Activated CD8-positive, alpha-beta T cell treated with anti-CD3 and anti-CD28 coated beads for 36 hours (primary cell): Measurements from ENCODE around the gene SEC14L2. TPM values are rescaled to one million over a fixed set of nuclear protein-coding genes. Genes with fewer than 3 reads are reported as not detected.

Experiments used
- ATAC-seq: fragments of 200-7000 bp; cut with Tn5 transposase; one replicate; pipeline ENCODE4 v1.10.0; 2021; ENCODE audit warnings: mild to moderate bottlenecking, moderate library complexity
- CTCF ChIA-PET: fragments of 350-600 bp; sonication (Branson Sonifier 250); formaldehyde crosslinking; loops from one replicate; lab custom pipeline; 2021; ENCODE audit warnings: antibody characterized with exemption; lab: Charles Lee
- POLR2A ChIA-PET: fragments of 350-600 bp; sonication (Branson Sonifier 250); formaldehyde crosslinking; loops from one replicate; lab custom pipeline; 2021; ENCODE audit warnings: antibody characterized with exemption; lab: Charles Lee
- DNase-seq: peaks from one replicate; pipeline ENCODE4 v3.0.0-alpha.2; 2020
- H3K27ac Mint-ChIP-seq: one replicate; pipeline ENCODE4 v1.8.0; 2021; ENCODE audit warnings: mild to moderate bottlenecking, mixed read lengths
- H3K27me3 Mint-ChIP-seq: one replicate; pipeline ENCODE4 v1.8.0; 2021; ENCODE audit warnings: mixed read lengths
- H3K36me3 Mint-ChIP-seq: one replicate; pipeline ENCODE4 v1.8.0; 2021; ENCODE audit warnings: low read depth, mixed read lengths
- H3K4me1 Mint-ChIP-seq: one replicate; pipeline ENCODE4 v1.8.0; 2021; ENCODE audit warnings: low read depth, mixed read lengths
- H3K4me3 Mint-ChIP-seq: one replicate; pipeline ENCODE4 v1.8.0; 2021; ENCODE audit warnings: mild to moderate bottlenecking, moderate library complexity, mixed read lengths
- H3K9me3 Mint-ChIP-seq: one replicate; pipeline ENCODE4 v1.8.0; 2021; ENCODE audit warnings: mixed read lengths
- CTCF ChIP-seq: fragments of 200-600 bp; IDR thresholded peaks from one replicate; pipeline ENCODE4 v1.8.0; 2022; ENCODE audit warnings: antibody characterized with exemption, mild to moderate bottlenecking
- intact Hi-C: fragments of 100-400 bp; cut with micrococcal nuclease; formaldehyde crosslinking; loops from one replicate; pipeline ENCODE4 v1.10.0; 2022
- total RNA-seq, 2 experiments: library from RNA; stranded (reverse); gene quantifications; one replicate each; pipeline ENCODE4 v1.2.3, GENCODE V29; 2021

The SEC14L2 gene
- total RNA-seq, 2 experiments from 2014 or later = 15.1 to 15.4 TPM

- ATAC-seq = peak; percentile 6
- Mint-ChIP-seq H3K36me3 (peaks cover 67% of the 10 kb centered on the region), H3K9me3 (no peaks in the 10 kb centered on the region), H3K27ac (peak overlapping the region; percentile 96), H3K4me1 (peaks cover 42% of the 10 kb centered on the region), H3K4me3 (peak overlapping the region; percentile 93), H3K27me3 (no peaks in the 10 kb centered on the region)
- intact Hi-C loops = no loop called here
- peak; percentile 80 for DNase-seq
- POLR2A ChIA-PET = interaction anchor here (0.6 to 6.5 kb wide), 13 partner anchors 10 to 867 kb away, joined by 3 to 78 read pairs (median 5); partner anchors contain the start of genes CASTOR1 and SEC14L2
- TF ChIP-seq CTCF = no peak
- CTCF ChIA-PET = interaction anchor here (1.1 to 9.0 kb wide), 11 partner anchors 10 to 890 kb away, joined by 3 to 138 read pairs (median 9); partner anchors contain the start of genes CASTOR1, RNF215, SEC14L2 and SLC35E4
These were observed 26.6 kb downstream of the SEC14L2 start for GRCh38 chr22:30423301-30423958.

GRCh38 chr22:30423959-30424533 lies 27.2 kb downstream of the SEC14L2 start:
- ChIA-PET POLR2A (interaction anchor here (0.6 to 6.5 kb wide), 13 partner anchors 10 to 868 kb away, joined by 3 to 78 read pairs (median 5); partner anchors contain the start of genes CASTOR1, SEC14L2 and TBC1D10A), CTCF (interaction anchor here (0.8 to 9.0 kb wide), 12 partner anchors 10 to 889 kb away, joined by 3 to 138 read pairs (median 6); partner anchors contain the start of genes CASTOR1, RNF215, SEC14L2 and SLC35E4)
- DNase-seq (peak; percentile 99), ATAC-seq (peak; percentile 79)
- Mint-ChIP-seq H3K9me3 (no peaks in the 10 kb centered on the region), H3K4me1 (peaks cover 42% of the 10 kb centered on the region), H3K4me3 (peak overlapping the region; percentile 93), H3K27me3 (no peaks in the 10 kb centered on the region), H3K36me3 (peaks cover 66% of the 10 kb centered on the region), H3K27ac (peak overlapping the region; percentile 96)
- intact Hi-C loops = loop anchor here (2.0 kb wide), 1 partner anchor 33 kb away; no protein-coding TSS in a partner anchor
- TF ChIP-seq CTCF = no peak

- DNase-seq = peak; percentile 55
- intact Hi-C loops = loop anchor here (2.0 kb wide), 1 partner anchor 34 kb away; no protein-coding TSS in a partner anchor
- ChIA-PET CTCF (interaction anchor here (0.8 to 9.0 kb wide), 13 partner anchors 11 to 889 kb away, joined by 3 to 138 read pairs (median 3); partner anchors contain the start of genes CASTOR1 and RNF215), POLR2A (interaction anchor here (0.6 to 6.5 kb wide), 12 partner anchors 11 to 136 kb away, joined by 3 to 78 read pairs (median 6); partner anchors contain the start of genes CASTOR1, SEC14L2, SF3A1 and TBC1D10A)
- Mint-ChIP-seq H3K4me1 (peaks cover 42% of the 10 kb centered on the region), H3K4me3 (peak overlapping the region; percentile 93), H3K36me3 (peaks cover 65% of the 10 kb centered on the region), H3K27ac (peak overlapping the region; percentile 96), H3K9me3 (no peaks in the 10 kb centered on the region), H3K27me3 (no peaks in the 10 kb centered on the region)
- TF ChIP-seq CTCF = no peak
- ATAC-seq = peak; percentile 0
These were observed 27.9 kb downstream of the SEC14L2 start for GRCh38 chr22:30424534-30425326.

GRCh38 chr22:30425327-30425615 lies 28.5 kb downstream of the SEC14L2 start:
- Mint-ChIP-seq H3K27me3 (no peaks in the 10 kb centered on the region), H3K27ac (peak overlapping the region; percentile 96), H3K4me3 (peak overlapping the region; percentile 93), H3K4me1 (peaks cover 39% of the 10 kb centered on the region), H3K36me3 (peaks cover 60% of the 10 kb centered on the region), H3K9me3 (no peaks in the 10 kb centered on the region)
- ChIA-PET POLR2A (interaction anchor here (0.8 to 6.5 kb wide), 11 partner anchors 10 to 137 kb away, joined by 3 to 78 read pairs (median 6); partner anchors contain the start of genes CASTOR1, CCDC157, SEC14L2 and SF3A1), CTCF (interaction anchor here (0.8 to 9.0 kb wide), 9 partner anchors 10 to 137 kb away, joined by 3 to 138 read pairs (median 8); partner anchors contain the start of genes CASTOR1 and RNF215)
- no peak for ATAC-seq
- intact Hi-C loops = loop anchor here (2.0 kb wide), 1 partner anchor 34 kb away; no protein-coding TSS in a partner anchor
- TF ChIP-seq CTCF = no peak
- no peak for DNase-seq
